ENCODE measurements around the gene EXOC6B.
A peak's percentile ranks its signal among the peaks of the same experiment; 100 is the strongest.

EXOC6B gene

GRCh38 chr2:72141881-72142451 is 683.9 kb downstream of the EXOC6B start:
- no peak for DNase-seq

GRCh38 chr2:72141032-72141645 is 684.7 kb downstream of the EXOC6B start:
- DNase-seq: no peak

GRCh38 chr2:72140621-72140960 is 685.2 kb downstream of the EXOC6B start:
- DNase-seq: no peak

GRCh38 chr2:72139874-72140620 is 685.8 kb downstream of the EXOC6B start:
- no peak for DNase-seq

GRCh38 chr2:72139471-72139873 is 686.4 kb downstream of the EXOC6B start:
- no peak for DNase-seq

- DNase-seq: no peak
Observed at GRCh38 chr2:72138921-72139381, 686.9 kb downstream of the EXOC6B start.

- DNase-seq: no peak
Observed at GRCh38 chr2:72138011-72138881, 687.6 kb downstream of the EXOC6B start.

- DNase-seq: peak in 1 of 2 experiments; percentile 40
Observed at GRCh38 chr2:72137498-72138010, 688.3 kb downstream of the EXOC6B start.

- DNase-seq: no peak
Observed at GRCh38 chr2:72136933-72137497, 688.8 kb downstream of the EXOC6B start.

- no peak for DNase-seq
Observed at GRCh38 chr2:72136331-72136730, 689.5 kb downstream of the EXOC6B start.

- DNase-seq: no peak
Observed at GRCh38 chr2:72135921-72136320, 689.9 kb downstream of the EXOC6B start.

- DNase-seq: no peak
Observed at GRCh38 chr2:72134997-72135800, 690.6 kb downstream of the EXOC6B start.

GRCh38 chr2:72134408-72134996 is 691.3 kb downstream of the EXOC6B start:
- DNase-seq: no peak

- DNase-seq: no peak
Observed at GRCh38 chr2:72133721-72134407, 692.0 kb downstream of the EXOC6B start.

GRCh38 chr2:72132981-72133720 is 692.7 kb downstream of the EXOC6B start:
- no peak for DNase-seq

- no peak for DNase-seq
Observed at GRCh38 chr2:72131916-72132841, 693.7 kb downstream of the EXOC6B start.

- DNase-seq: no peak
Observed at GRCh38 chr2:72131371-72131891, 694.4 kb downstream of the EXOC6B start.

GRCh38 chr2:72130659-72131360 is 695.0 kb downstream of the EXOC6B start:
- no peak for DNase-seq

Data from NCI-H524 (cell line).